ENCODE measurements around the gene COG4.

COG4 gene

DNA sequence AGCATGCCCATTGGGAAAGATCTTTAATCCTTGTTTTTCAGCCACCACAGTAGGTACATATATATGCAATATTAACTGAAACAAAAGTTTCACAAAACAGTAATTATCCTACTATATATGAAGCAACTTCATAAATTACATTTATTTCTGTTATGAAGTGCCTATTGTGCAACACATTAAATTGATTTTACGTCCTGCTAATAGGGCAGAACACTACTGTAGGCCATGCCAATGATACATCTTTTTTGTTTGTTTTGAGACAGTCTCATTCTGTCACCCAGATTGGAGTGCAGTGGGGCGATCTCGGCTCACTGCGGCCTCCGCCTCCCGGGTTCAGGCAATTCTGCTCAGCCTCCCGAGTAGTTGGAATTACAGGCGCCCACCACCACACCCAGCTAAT is 29.3 kb upstream of the COG4 start:
- Histone ChIP-seq H3K4me3 (ENCODE audit: low read length) (no peak overlapping the region), H3F3A (ENCODE audit: insufficient read depth, low read length) (no peaks in the 10 kb centered on the region), H3K4me2 (ENCODE audit: low read depth, low read length) (no peak overlapping the region), H3K9me3 (replicated peaks; ENCODE audit: insufficient read depth, low read length) (no peaks in the 10 kb centered on the region), H4K20me1 (ENCODE audit: insufficient read depth, low read length) (peaks cover 27% of the 10 kb centered on the region), H3K9me2 (replicated peaks; ENCODE audit: insufficient read depth, low read length) (no peaks in the 10 kb centered on the region), H2AFZ (ENCODE audit: low read length) (no peak overlapping the region), H3K9ac (ENCODE audit: low read length) (no peak overlapping the region), H3K27ac (ENCODE audit: low read length) (no peak overlapping the region), H3K4me1 (ENCODE audit: low read length) (no peaks in the 10 kb centered on the region), H3K27me3 (replicated peaks; ENCODE audit: insufficient read depth, low read length) (no peaks in the 10 kb centered on the region), H3K36me3 (replicated peaks; ENCODE audit: insufficient read depth, low read length) (peaks cover 53% of the 10 kb centered on the region), H3K79me2 (ENCODE audit: low read length) (peaks cover 97% of the 10 kb centered on the region)
- no peak for DNase-seq
- TF ChIP-seq EZH2phosphoT487 (IDR thresholded peaks at IDR 0.05; ENCODE audit: low read length) (no peak), EZH2 (optimal IDR thresholded peaks at IDR 0.05; ENCODE audit: low read depth, low read length) (no peak)
- TF ChIP-seq, protein P1, sequence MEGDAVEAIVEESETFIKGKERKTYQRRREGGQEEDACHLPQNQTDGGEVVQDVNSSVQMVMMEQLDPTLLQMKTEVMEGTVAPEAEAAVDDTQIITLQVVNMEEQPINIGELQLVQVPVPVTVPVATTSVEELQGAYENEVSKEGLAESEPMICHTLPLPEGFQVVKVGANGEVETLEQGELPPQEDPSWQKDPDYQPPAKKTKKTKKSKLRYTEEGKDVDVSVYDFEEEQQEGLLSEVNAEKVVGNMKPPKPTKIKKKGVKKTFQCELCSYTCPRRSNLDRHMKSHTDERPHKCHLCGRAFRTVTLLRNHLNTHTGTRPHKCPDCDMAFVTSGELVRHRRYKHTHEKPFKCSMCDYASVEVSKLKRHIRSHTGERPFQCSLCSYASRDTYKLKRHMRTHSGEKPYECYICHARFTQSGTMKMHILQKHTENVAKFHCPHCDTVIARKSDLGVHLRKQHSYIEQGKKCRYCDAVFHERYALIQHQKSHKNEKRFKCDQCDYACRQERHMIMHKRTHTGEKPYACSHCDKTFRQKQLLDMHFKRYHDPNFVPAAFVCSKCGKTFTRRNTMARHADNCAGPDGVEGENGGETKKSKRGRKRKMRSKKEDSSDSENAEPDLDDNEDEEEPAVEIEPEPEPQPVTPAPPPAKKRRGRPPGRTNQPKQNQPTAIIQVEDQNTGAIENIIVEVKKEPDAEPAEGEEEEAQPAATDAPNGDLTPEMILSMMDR (IDR thresholded peaks at IDR 0.05; ENCODE audit: low read length): no peak

DNA sequence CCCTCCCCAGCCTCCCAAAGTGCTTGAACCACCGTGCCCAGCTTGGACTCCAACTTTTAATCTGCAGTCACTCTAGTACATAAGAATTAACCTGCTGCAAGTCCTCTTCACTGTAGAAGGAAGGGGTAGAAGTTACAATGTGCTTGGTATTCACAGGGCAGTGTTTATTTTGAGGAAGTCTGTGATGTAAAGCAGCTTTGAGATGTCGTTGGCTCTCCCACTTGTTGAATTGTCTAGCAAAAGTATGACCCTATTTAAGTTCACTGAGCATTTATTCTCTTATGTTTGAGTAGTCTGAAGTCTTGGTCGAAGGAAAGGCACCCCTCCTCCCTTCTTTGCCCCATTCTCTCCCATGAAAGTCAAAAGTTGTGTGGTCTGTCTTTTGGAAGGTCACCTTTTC is 28.4 kb upstream of the COG4 start:
- Histone ChIP-seq H2AFZ (ENCODE audit: low read length) (no peak overlapping the region), H3K4me3 (ENCODE audit: low read length) (no peak overlapping the region), H3K4me1 (ENCODE audit: low read length) (no peaks in the 10 kb centered on the region), H3K9me2 (replicated peaks; ENCODE audit: insufficient read depth, low read length) (no peaks in the 10 kb centered on the region), H3K36me3 (replicated peaks; ENCODE audit: insufficient read depth, low read length) (peaks cover 46% of the 10 kb centered on the region), H3F3A (ENCODE audit: insufficient read depth, low read length) (no peaks in the 10 kb centered on the region), H3K9ac (ENCODE audit: low read length) (no peak overlapping the region), H3K79me2 (ENCODE audit: low read length) (peaks cover 97% of the 10 kb centered on the region), H3K27me3 (replicated peaks; ENCODE audit: insufficient read depth, low read length) (no peaks in the 10 kb centered on the region), H4K20me1 (ENCODE audit: insufficient read depth, low read length) (peaks cover 27% of the 10 kb centered on the region), H3K27ac (ENCODE audit: low read length) (no peak overlapping the region), H3K9me3 (replicated peaks; ENCODE audit: insufficient read depth, low read length) (no peaks in the 10 kb centered on the region), H3K4me2 (ENCODE audit: low read depth, low read length) (no peak overlapping the region)
- TF ChIP-seq EZH2phosphoT487 (IDR thresholded peaks at IDR 0.05; ENCODE audit: low read length) (no peak), EZH2 (optimal IDR thresholded peaks at IDR 0.05; ENCODE audit: low read depth, low read length) (no peak)
- TF ChIP-seq, protein P1 (IDR thresholded peaks at IDR 0.05; ENCODE audit: low read length): no peak
- no peak for DNase-seq

DNA sequence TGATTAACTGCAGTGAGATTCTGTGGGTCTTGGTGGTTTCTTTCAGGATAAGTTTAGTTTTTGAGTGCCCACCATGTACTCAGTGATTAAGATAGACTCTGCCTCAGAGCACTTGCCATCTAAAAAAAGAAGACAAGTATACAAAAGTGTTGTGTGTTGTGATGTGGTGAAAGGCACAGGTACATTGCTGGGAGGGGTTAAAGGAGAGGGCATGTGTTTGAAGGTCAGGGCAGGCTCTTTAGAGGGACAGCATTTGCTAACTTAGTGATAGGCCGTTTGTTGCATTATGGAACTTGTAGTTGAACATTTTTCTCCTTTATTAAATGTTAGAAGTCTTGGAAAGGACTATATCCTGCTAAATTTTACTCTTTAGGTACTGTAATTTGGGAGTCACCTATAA is 26.7 kb upstream of the COG4 start:
- H3K9me3 ChIP-seq (replicated peaks; ENCODE audit: insufficient read depth, low read length): no peaks in the 10 kb centered on the region
- H2AFZ ChIP-seq (ENCODE audit: low read length): no peak overlapping the region
- H3K9me2 ChIP-seq (replicated peaks; ENCODE audit: insufficient read depth, low read length): no peaks in the 10 kb centered on the region
- no peaks in the 10 kb centered on the region for H3K27me3 ChIP-seq (replicated peaks; ENCODE audit: insufficient read depth, low read length)
- H3K27ac ChIP-seq (ENCODE audit: low read length): no peak overlapping the region
- peaks cover 36% of the 10 kb centered on the region for H4K20me1 ChIP-seq (ENCODE audit: insufficient read depth, low read length)
- H3K36me3 ChIP-seq (replicated peaks; ENCODE audit: insufficient read depth, low read length): peaks cover 41% of the 10 kb centered on the region
- no peak overlapping the region for H3K4me3 ChIP-seq (ENCODE audit: low read length)
- DNase-seq: no peak
- no peak overlapping the region for H3K4me2 ChIP-seq (ENCODE audit: low read depth, low read length)
- H3F3A ChIP-seq (ENCODE audit: insufficient read depth, low read length): no peaks in the 10 kb centered on the region
- H3K9ac ChIP-seq (ENCODE audit: low read length): no peak overlapping the region
- H3K79me2 ChIP-seq (ENCODE audit: low read length): peaks cover 99% of the 10 kb centered on the region
- TF ChIP-seq, protein P1 (IDR thresholded peaks at IDR 0.05; ENCODE audit: low read length): no peak
- no peak for TF ChIP-seq EZH2 (optimal IDR thresholded peaks at IDR 0.05; ENCODE audit: low read depth, low read length)
- H3K4me1 ChIP-seq (ENCODE audit: low read length): no peaks in the 10 kb centered on the region
